ENCODE data around the gene MS4A3. TPM values are rescaled to one million over a fixed set of nuclear protein-coding genes. Genes with fewer than 3 reads are reported as not detected.
"Not testable (repeated sequence)": the region's sequence is repeated elsewhere in the genome, so short reads cannot be mapped to it uniquely, and the experiment has no call there.

MS4A3 gene
- total and polyA plus RNA-seq, 9 of the 15 experiments (the other 6 are each of a cell fraction or from before 2014, with no cell fraction given) = 3.4 to 94.5 (median 58.8) TPM

DNA sequence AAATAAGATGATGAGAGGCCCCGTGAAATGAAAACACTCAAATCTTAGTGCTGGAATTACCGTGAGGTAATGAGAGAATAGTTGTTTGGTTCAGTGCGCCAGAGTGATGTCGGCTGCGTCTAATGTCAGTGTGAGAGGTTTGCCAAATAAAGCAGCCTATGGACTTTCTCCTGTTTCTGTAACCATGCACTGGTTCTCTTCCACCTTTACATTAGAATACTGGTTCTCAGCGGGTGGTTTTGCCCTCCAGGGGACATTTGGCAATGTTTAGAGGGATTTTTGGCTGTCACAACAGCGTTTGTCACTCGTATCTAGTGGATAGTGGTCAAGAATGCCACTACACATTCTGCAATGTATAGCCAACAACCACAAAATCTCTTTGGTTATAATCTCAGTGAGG, 38.4 kb upstream of the MS4A3 start (continued):
- no peak for TF ChIP-seq FOXA3 (CRISPR knock-in tag; conservative IDR thresholded peaks at IDR 0.05 in 1 of 2, IDR thresholded peaks at IDR 0.05 in 1 of 2)
- no peak for TF ChIP-seq XRCC5 (IDR thresholded peaks at IDR 0.05; ENCODE audit: low read depth, low read length)
- TF ChIP-seq FOXK1 (CRISPR knock-in tag; IDR thresholded peaks at IDR 0.05; ENCODE audit: borderline replicate concordance) = no peak
- TF ChIP-seq ZNF444 (CRISPR knock-in tag; IDR thresholded peaks at IDR 0.05) = no peak
- TF ChIP-seq MYC (IDR thresholded peaks at IDR 0.05; ENCODE audit: low read depth, low read length) = no peak
- no peak for TF ChIP-seq MYC (CRISPR knock-in tag; IDR thresholded peaks at IDR 0.05; ENCODE audit: borderline replicate concordance, low read depth)
- TF ChIP-seq GATAD2A (IDR thresholded peaks at IDR 0.05) = no peak
- TF ChIP-seq, protein P1, sequence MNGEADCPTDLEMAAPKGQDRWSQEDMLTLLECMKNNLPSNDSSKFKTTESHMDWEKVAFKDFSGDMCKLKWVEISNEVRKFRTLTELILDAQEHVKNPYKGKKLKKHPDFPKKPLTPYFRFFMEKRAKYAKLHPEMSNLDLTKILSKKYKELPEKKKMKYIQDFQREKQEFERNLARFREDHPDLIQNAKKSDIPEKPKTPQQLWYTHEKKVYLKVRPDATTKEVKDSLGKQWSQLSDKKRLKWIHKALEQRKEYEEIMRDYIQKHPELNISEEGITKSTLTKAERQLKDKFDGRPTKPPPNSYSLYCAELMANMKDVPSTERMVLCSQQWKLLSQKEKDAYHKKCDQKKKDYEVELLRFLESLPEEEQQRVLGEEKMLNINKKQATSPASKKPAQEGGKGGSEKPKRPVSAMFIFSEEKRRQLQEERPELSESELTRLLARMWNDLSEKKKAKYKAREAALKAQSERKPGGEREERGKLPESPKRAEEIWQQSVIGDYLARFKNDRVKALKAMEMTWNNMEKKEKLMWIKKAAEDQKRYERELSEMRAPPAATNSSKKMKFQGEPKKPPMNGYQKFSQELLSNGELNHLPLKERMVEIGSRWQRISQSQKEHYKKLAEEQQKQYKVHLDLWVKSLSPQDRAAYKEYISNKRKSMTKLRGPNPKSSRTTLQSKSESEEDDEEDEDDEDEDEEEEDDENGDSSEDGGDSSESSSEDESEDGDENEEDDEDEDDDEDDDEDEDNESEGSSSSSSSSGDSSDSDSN (IDR thresholded peaks at IDR 0.05; ENCODE audit: borderline replicate concordance in 1 of 2, low read depth in 2 of 2, low read length in 2 of 2) = no peak
- no peak for TF ChIP-seq HNRNPH1 (optimal IDR thresholded peaks at IDR 0.05; ENCODE audit: low read depth, low read length)
- TF ChIP-seq HSF4 (CRISPR knock-in tag; IDR thresholded peaks at IDR 0.05; ENCODE audit: borderline replicate concordance) = no peak

DNA sequence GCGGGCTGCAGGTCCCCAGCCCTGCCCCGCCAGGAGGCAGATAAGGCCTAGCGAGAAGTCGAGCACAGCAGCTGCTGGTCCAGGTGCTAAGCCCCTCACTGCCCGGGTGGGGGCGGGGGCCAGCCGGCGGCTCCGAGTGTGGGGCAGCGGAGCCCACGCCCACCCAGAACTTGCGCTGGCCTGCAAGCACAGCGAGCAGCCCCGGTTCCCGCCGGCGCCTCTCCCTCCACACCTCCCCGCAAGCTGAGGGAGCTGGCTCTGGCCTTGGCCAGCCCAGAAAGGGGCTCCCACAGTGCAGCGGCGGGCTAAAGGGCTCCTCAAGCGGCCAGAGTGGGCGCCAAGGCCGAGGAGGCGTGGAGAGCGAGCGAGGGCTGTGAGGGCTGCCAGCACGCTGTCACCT, 36.1 kb upstream of the MS4A3 start:
- H3K4me2 ChIP-seq (ENCODE audit: insufficient read depth, low read length); H3K79me2 ChIP-seq (ENCODE audit: control insufficient read depth, insufficient read depth, low read length); H4K20me1 ChIP-seq (replicated peaks; ENCODE audit: control insufficient read depth, insufficient read depth, low read length); H3K4me1 ChIP-seq (replicated peaks in 1 of 2; ENCODE audit: control insufficient read depth in 2 of 2, insufficient read depth in 2 of 2, low read length in 2 of 2); H3K9me1 ChIP-seq (ENCODE audit: control insufficient read depth, insufficient read depth, low read length); BruUV-seq (replicated peaks); H3K27ac ChIP-seq (ENCODE audit: extremely low read depth, low read depth, low read length); DNase-seq (ENCODE audit: extremely low read depth in 1 of 4, low spot score in 3 of 4); FAIRE-seq; H3K9me3 ChIP-seq (replicated peaks; ENCODE audit: control insufficient read depth, insufficient read depth, low read depth, low read length); H3K36me3 ChIP-seq (ENCODE audit: control insufficient read depth, insufficient read depth, low read length); H3K4me3 ChIP-seq; CTCF ChIA-PET (ENCODE audit: low intra/inter-chr PET ratio); in situ Hi-C loops (cut with MboI); H3K27me3 ChIP-seq (ENCODE audit: control insufficient read depth in 2 of 2, insufficient read depth in 2 of 2, low read length in 2 of 2); ATAC-seq; H3K9ac ChIP-seq (ENCODE audit: insufficient read depth in 1 of 2, low read depth in 2 of 2, low read length in 2 of 2); H2AFZ ChIP-seq (ENCODE audit: low read depth, low read length); intact Hi-C loops (cut with micrococcal nuclease): not testable (repeated sequence)
- WGBS (ENCODE audit: insufficient coverage, low coverage, missing lambda C conversion rate) = 90% methylated on average over 7 of the region's 27 CpGs
- POLR2A ChIA-PET = interaction anchor here (1.3 kb wide), 1 partner anchor 149 kb away, joined by 3 read pairs; no protein-coding TSS in a partner anchor

Measured in K562 (cell line).